Activated T-cell treated with anti-CD3 and anti-CD28 coated beads, Interleukin-2, amount 50 U/mL, for 72 hours (primary cell): ENCODE data around the gene FOXL3. TPM values are rescaled to one million over a fixed set of nuclear protein-coding genes. Genes with fewer than 3 reads are reported as not detected.
"Not testable (repeated sequence)": the region's sequence is repeated elsewhere in the genome, so short reads cannot be mapped to it uniquely, and the experiment has no call there.

ENCODE experiments used
- ATAC-seq, 2 donors: fragments of 150-1000 bp; cut with Tn5 transposase; replicated peaks in 1 of 2; 2 replicates each; pipeline ENCODE4 v1.10.0; 2021; ENCODE audit warnings: moderate library complexity in 2 of 2, mild to moderate bottlenecking in 1 of 2
- DNase-seq, 2 donors: peaks; one replicate each; pipeline ENCODE4 v3.0.0; 2021 to 2022; ENCODE audit warnings: mixed read lengths in 1 of 2
- H3K27ac Mint-ChIP-seq: one replicate; pipeline ENCODE4 v1.8.0; 2022; ENCODE audit warnings: mild to moderate bottlenecking, moderate library complexity, mixed read lengths
- H3K27me3 Mint-ChIP-seq: one replicate; pipeline ENCODE4 v1.8.0; 2022; ENCODE audit warnings: low read depth, mixed read lengths
- H3K36me3 Mint-ChIP-seq, 2 donors: one replicate each; pipeline ENCODE4 v1.8.0; 2022; ENCODE audit warnings: mixed read lengths in 2 of 2, mild to moderate bottlenecking in 1 of 2; ENCODE audit not compliant: insufficient read depth in 2 of 2
- H3K4me1 Mint-ChIP-seq: one replicate; pipeline ENCODE4 v1.8.0; 2022; ENCODE audit warnings: low read depth, mixed read lengths
- H3K4me3 Mint-ChIP-seq, 2 donors: one replicate each; pipeline ENCODE4 v1.8.0; 2022; ENCODE audit warnings: mild to moderate bottlenecking in 2 of 2, mixed read lengths in 2 of 2, moderate library complexity in 2 of 2
- H3K9me3 Mint-ChIP-seq, 2 donors: one replicate each; pipeline ENCODE4 v1.8.0; 2022; ENCODE audit warnings: mixed read lengths in 2 of 2
- total RNA-seq, 2 donors: library from RNA; stranded (reverse); gene quantifications; one replicate each; pipeline ENCODE4 v1.2.3, GENCODE V29; 2022

The FOXL3 gene
- total RNA-seq, 2 donors from 2014 or later: not detected

DNA sequence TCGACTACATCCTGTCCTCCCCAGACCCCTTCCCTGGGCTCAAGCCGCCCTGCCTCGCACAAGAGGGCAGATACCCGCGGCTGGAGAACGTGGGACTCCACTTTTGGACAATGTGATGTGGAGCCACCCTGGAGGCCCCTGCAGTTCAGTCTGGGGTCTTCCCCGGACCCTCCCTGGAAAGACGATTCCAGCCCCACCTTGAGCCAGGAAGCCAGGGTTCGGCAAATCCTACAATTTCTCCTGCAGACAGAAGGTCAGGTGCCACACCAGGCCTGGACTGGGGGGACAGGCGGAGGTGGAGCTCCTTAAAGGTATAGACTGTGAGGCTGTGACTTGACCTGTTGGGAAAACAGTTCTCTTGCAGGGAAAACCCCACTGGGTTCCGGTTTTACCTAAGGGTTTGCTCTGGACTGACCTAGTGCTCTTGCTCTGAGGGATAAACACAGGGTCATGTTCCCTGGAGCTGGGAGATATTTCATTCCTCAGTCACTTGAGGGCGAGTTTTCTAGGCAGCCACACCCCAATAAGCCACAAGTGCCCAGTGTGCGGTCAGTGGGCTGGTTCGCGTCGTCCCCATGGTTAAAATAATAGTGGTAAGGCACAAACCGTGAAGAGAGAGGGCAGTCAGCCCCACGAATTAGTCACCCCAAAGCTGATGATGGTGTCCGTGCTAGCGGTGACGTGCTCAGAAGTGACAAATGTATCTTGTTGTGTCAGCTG lies 1.6 kb downstream of the FOXL3 start:
- Mint-ChIP-seq H3K4me1 (no peaks in the 10 kb centered on the region), H3K27me3 (peaks cover 23% of the 10 kb centered on the region), H3K36me3 (no peaks in the 10 kb centered on the region), H3K4me3 (no peak overlapping the region), H3K27ac (no peak overlapping the region), H3K9me3 (no peaks in the 10 kb centered on the region)
- ATAC-seq: no peak
- DNase-seq: no peak

DNA sequence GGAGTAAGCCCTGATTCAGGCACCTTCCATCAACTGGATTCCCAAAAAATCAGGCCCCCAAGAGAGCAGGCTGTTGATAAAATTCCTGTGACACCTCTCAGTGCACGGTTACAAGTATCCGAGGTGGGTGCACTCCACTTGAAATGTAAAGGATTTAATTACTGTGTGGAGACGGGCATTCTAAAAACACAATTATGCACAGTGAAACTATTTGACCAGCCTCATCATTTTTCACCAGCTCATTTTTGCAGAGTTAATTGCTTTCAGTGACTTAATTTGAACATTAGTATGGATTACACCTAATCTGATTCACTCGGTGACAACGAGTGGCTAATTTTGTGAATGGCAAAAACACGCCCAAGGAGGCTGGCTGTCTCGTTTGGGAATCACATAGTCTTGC lies 2.3 kb downstream of the FOXL3 start:
- no peak overlapping the region for H3K4me3 Mint-ChIP-seq
- no peaks in the 10 kb centered on the region for H3K36me3 Mint-ChIP-seq
- H3K4me1 Mint-ChIP-seq: no peaks in the 10 kb centered on the region
- peaks cover 23% of the 10 kb centered on the region for H3K27me3 Mint-ChIP-seq
- ATAC-seq (no peak), DNase-seq (no peak)
- no peaks in the 10 kb centered on the region for H3K9me3 Mint-ChIP-seq
- H3K27ac Mint-ChIP-seq: no peak overlapping the region

DNA sequence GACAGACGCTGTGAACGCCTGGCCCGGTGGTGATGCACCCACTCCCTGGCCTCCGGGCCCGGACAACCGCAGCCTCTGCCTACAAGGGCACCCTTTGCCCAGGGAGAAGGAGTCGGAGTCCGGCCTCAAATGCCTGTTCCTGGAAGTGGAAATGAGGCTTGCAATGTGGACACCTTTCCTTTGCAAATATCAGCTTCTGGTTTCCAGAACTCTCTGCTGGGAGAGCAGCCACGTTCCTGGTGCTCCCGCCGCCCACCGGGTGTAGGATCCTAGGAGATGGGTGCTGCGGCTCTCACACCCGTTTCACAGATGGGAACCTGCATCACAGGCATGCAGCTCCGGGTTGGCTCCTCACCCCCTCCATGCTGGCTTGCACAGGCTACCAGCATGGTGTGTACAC lies 2.9 kb downstream of the FOXL3 start:
- no peaks in the 10 kb centered on the region for H3K4me1 Mint-ChIP-seq
- no peak for DNase-seq
- H3K27ac Mint-ChIP-seq: no peak overlapping the region
- no peaks in the 10 kb centered on the region for H3K36me3 Mint-ChIP-seq
- H3K9me3 Mint-ChIP-seq: no peaks in the 10 kb centered on the region
- ATAC-seq: no peak
- no peak overlapping the region for H3K4me3 Mint-ChIP-seq
- H3K27me3 Mint-ChIP-seq: peaks cover 23% of the 10 kb centered on the region

DNA sequence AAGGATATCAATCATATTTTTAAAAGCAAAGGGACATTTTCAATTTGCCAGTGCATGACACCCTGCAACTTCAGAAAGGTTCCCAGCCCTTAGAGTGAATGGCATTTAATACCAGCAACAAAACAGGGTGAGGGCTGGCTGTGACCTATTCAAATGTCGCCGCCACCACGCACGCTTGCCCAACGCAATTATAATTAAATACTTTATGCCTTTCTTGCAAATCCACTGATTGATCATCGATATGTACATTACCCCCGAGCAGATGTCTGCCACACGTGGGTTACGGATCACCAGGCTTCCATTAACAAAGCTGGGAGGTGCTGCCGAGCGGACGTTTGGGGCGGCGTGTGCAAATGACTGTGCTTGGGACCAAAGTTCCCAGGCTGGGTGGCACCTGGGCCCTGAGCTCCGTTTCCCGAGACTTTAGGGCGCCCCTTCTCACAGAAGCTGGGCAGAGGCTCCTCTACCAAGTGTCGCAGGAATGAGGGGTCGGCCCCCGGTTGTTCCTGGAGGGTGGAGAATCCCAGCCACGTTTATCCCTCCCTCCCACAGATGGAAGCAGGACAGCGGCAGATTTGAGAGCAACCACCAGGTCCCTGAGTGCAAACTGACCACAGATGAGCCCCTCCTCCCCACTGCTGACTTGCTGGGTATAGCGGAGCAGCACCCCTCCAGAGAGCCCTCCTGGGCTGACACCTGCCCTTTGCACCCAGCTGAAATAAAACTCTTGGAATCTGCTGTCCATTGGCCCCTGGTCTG lies 3.9 kb downstream of the FOXL3 start:
- Mint-ChIP-seq H3K9me3 (no peaks in the 10 kb centered on the region), H3K27me3 (peaks cover 19% of the 10 kb centered on the region), H3K36me3 (no peaks in the 10 kb centered on the region), H3K27ac (no peak overlapping the region), H3K4me3 (no peak overlapping the region), H3K4me1 (no peaks in the 10 kb centered on the region)
- DNase-seq: no peak
- no peak for ATAC-seq

DNA sequence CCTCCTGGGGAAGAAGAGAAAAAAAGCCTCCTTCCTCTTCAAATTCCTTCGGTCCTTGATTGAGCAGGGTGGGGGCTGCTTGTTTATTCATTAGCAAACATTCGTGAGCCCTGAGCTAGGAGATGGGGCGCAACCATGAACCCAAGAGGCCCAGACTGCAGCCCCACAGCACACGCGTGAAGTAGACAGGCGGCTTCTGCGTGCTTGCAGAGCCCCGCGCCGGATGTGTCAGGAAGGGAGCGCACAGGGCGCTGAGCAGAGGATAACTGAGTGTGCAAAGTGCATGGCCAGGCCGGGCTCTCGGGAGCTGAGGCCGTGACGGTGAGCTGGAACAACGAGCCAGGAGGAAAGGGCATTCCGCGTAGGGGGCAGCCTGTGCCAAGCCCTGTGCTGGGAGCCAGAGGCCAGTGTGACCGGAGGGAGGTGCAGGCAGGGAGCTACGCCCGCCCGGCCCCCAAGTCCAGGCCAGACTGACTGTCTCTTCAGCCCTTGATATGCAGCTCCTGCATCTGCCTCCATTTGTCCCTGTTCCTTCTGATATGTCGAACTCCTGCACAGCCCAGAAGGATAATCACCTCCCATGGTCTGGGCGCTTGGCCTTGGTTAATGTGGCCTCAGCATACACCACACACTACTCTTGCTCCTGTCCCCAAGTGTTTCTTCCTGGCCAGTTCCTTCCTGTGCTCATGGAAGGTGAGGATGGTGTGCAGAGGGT lies 4.6 kb downstream of the FOXL3 start:
- H3K27ac Mint-ChIP-seq: no peak overlapping the region
- no peak overlapping the region for H3K4me3 Mint-ChIP-seq
- DNase-seq: no peak
- peaks cover 16% of the 10 kb centered on the region for H3K27me3 Mint-ChIP-seq
- ATAC-seq: peak in 1 of 2 donors; percentile 19
- no peaks in the 10 kb centered on the region for H3K36me3 Mint-ChIP-seq
- no peaks in the 10 kb centered on the region for H3K4me1 Mint-ChIP-seq
- H3K9me3 Mint-ChIP-seq: no peaks in the 10 kb centered on the region

DNA sequence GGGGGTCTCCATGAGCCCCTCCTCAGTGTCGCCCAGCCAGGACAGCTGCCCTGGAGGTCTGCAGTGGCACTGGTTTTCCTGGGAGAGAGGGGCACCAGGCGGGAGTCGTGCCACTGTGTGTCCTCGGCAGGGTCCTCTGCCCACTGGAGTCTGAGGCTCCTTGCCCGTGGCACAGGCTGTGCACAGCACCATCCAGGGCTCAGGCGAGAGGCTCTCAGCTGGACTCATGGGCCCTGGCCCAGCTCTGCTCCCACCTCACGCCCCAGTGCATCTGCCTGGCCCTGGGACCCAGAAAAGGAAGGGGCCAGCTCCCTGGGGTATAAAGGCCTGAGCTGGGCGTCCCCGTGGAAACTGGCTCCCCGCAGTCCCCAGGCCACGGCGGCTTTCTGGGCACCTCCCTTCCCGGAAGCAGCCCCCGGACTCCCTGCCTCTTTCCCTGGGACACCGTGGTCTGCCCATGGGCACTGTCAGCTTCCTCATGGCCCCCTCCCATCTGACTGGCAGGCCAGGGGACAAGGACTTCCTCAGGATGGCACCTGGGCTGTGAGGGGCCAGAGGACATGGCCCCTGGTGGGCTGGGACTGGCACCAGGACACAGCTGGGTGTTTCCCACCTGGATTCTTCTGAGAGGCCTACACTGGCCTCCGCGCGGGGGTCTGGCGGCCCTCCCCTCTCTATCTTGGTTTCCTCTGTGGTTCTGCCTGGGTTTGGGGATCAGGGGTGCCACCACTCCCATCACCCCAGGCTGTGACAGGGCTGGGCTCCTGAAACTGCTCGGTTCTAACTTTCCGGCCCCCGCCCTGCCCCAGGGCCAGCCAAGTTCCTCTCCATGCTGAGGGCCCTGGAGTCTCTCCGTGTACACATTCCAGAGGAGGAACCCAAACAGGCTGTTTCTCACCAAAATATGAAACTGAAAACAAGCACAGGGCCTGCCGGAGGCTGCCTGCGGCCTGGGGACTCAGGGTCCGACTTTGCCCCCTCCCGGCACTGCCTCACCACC lies 5.5 kb downstream of the FOXL3 start:
- H3K4me3 Mint-ChIP-seq: no peak overlapping the region
- H3K27ac Mint-ChIP-seq: no peak overlapping the region
- no peaks in the 10 kb centered on the region for H3K9me3 Mint-ChIP-seq
- no peaks in the 10 kb centered on the region for H3K4me1 Mint-ChIP-seq
- no peak for DNase-seq
- ATAC-seq: no peak
- peaks cover 16% of the 10 kb centered on the region for H3K27me3 Mint-ChIP-seq
- H3K36me3 Mint-ChIP-seq: no peaks in the 10 kb centered on the region

DNA sequence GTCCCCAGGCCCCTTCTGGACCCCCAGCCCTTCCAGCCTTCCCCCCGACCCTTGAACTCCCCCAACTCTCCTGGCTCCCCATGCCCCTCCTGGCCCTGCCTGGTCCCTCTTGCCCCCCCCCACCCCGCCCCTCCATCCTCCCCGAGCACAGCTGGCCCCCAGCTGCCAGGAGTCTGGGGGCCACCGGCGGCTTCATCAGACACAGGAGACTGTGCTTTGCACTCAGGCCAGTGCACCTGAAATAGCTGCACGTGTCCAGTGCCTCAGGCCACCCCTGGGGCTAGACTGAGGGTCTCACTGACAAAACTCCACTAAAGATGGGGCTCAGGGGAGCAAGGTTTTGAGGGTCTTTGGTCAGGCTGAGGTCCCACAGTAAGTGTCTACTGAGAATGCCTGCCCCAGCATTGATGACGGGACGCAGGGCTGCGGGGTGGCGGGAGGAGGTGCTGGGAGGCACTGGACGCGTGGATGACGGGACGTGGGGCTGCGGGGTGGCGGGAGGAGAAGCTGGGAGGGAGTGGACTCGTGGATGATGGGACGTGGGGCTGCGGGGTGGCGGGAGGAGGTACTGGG lies 6.5 kb downstream of the FOXL3 start:
- H3K9me3 Mint-ChIP-seq: no peaks in the 10 kb centered on the region
- ATAC-seq (no peak), DNase-seq (no peak)
- no peaks in the 10 kb centered on the region for H3K36me3 Mint-ChIP-seq
- H3K4me3 Mint-ChIP-seq: no peak overlapping the region
- peaks cover 15% of the 10 kb centered on the region for H3K27me3 Mint-ChIP-seq
- H3K27ac Mint-ChIP-seq: no peak overlapping the region
- H3K4me1 Mint-ChIP-seq: no peaks in the 10 kb centered on the region

DNA sequence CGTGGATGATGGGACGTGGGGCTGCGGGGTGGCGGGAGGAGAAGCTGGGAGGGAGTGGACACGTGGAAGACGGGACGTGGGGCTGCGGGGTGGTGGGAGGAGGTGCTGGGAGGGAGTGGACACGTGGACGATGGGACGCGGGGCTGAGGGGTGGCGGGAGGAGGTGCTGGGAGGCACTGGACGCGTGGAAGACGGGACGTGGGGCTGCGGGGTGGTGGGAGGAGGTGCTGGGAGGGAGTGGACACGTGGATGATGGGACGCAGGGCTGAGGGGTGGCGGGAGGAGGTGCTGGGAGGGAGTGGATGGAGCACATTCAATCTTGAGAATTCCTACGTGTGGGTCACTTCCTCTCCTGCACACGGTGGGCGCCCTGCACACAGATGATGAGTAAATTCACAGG lies 7.2 kb downstream of the FOXL3 start:
- H3K4me1 Mint-ChIP-seq, H3K4me3 Mint-ChIP-seq, H3K27ac Mint-ChIP-seq, H3K36me3 Mint-ChIP-seq, DNase-seq, ATAC-seq, H3K9me3 Mint-ChIP-seq, H3K27me3 Mint-ChIP-seq: not testable (repeated sequence)

DNA sequence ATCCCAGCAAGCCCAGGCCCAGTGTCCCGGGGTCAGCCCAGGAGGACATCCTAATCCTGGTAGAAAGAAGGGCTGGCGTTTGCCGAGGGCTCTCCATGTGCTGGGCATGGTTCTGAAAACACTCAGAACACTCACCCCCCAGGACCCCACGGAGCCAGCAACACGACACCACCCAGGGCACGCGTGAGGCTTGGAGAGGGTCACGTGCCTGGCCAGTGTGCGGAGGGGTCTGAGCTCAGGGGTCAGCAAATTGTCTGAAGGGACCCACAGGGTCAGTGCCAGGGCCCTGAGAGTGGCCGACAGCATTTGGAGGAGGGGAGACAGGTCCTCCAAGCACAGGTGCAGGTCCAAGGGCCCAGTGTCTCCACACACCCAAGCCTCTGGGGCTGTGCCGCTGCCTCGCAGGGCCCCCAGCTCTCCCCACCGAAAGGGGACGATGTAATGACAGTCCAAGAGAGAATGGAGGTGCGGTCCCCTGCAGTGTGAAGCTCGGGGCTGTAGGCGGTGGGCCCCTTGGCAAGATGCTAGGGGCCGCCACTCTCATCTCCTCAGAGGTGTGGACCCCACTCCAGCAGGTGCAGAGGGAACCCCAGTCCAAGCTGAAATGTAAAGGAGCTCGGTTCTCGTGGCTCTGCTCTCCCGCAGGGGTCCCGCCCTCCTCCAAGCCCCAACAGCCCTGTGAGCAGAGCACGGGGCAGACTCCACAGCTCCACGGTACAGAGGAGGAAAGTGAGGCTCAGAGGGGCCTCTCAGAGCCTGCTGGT lies 7.8 kb downstream of the FOXL3 start:
- H3K27me3 Mint-ChIP-seq: peaks cover 5% of the 10 kb centered on the region
- ATAC-seq (no peak), DNase-seq (no peak)
- H3K4me3 Mint-ChIP-seq: no peak overlapping the region
- no peaks in the 10 kb centered on the region for H3K36me3 Mint-ChIP-seq
- H3K9me3 Mint-ChIP-seq: no peaks in the 10 kb centered on the region
- no peaks in the 10 kb centered on the region for H3K4me1 Mint-ChIP-seq
- H3K27ac Mint-ChIP-seq: no peak overlapping the region

DNA sequence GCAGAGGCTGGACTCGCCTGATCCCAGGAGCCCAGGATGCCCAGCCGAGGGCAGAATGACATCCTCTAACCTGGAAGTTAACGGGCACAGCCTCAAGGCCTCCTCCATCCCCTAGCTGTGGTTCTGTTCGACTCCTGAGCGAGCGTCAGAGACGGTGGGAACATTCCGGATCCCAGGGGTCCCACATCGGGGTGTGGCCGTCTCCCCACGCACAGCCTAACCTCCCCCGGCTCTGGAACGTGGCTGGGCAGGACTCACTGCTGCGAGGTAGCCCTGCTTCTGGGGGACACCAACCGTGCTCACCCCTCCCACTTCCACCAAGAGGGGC lies 8.4 kb downstream of the FOXL3 start:
- Mint-ChIP-seq H3K36me3 (no peaks in the 10 kb centered on the region), H3K4me3 (no peak overlapping the region), H3K9me3 (no peaks in the 10 kb centered on the region), H3K27me3 (no peaks in the 10 kb centered on the region), H3K4me1 (no peaks in the 10 kb centered on the region), H3K27ac (no peak overlapping the region)
- ATAC-seq (no peak), DNase-seq (no peak)

DNA sequence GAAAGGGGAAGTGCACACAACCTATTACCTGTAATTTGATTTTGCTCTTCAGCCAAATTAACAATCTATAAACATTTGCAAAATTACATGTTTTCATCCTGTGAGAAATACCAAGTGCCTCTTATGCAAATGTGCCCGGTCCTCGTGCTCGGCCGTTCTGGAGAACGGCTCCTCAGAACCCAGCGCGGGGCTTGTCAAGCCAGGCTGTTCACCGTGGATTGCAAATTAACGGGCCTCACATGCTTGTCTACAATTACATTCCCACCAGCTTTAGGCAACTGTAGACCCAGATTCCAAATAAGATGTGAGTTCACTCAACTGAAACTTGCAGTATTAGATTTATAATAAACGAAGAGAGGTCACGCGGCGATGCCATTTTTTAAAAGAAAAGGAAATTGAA lies 8.8 kb downstream of the FOXL3 start:
- DNase-seq: no peak
- no peak overlapping the region for H3K4me3 Mint-ChIP-seq
- no peaks in the 10 kb centered on the region for H3K9me3 Mint-ChIP-seq
- no peaks in the 10 kb centered on the region for H3K36me3 Mint-ChIP-seq
- no peaks in the 10 kb centered on the region for H3K27me3 Mint-ChIP-seq
- H3K27ac Mint-ChIP-seq: no peak overlapping the region
- ATAC-seq: no peak
- H3K4me1 Mint-ChIP-seq: no peaks in the 10 kb centered on the region

DNA sequence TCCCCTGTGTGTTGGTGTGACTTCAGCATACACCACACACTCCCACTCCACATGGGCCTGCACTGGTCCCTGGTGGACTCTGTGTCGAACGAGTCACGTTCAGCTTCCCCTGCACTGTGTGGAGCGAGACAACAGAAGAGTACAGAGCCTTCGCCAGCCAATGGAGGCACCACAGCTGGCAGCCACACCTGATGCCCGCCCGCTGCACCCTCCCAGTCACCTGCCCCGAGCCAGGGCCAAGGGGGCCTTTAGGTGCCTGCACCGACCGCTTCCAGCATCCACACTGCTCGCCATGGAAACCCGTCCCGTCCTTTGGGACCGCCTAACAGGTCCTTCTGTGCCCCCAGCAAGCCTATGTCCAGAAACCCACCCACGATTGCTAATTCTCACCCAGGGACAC lies 9.2 kb downstream of the FOXL3 start:
- no peaks in the 10 kb centered on the region for H3K4me1 Mint-ChIP-seq

More for the DNA sequence above, 9.2 kb downstream of the FOXL3 start:
- ATAC-seq (no peak), DNase-seq (no peak)
- Mint-ChIP-seq H3K36me3 (no peaks in the 10 kb centered on the region), H3K27ac (no peak overlapping the region), H3K27me3 (no peaks in the 10 kb centered on the region), H3K9me3 (no peaks in the 10 kb centered on the region), H3K4me3 (no peak overlapping the region)
